ENCODE measurements around the gene DCAF11.

DCAF11 gene

DNA sequence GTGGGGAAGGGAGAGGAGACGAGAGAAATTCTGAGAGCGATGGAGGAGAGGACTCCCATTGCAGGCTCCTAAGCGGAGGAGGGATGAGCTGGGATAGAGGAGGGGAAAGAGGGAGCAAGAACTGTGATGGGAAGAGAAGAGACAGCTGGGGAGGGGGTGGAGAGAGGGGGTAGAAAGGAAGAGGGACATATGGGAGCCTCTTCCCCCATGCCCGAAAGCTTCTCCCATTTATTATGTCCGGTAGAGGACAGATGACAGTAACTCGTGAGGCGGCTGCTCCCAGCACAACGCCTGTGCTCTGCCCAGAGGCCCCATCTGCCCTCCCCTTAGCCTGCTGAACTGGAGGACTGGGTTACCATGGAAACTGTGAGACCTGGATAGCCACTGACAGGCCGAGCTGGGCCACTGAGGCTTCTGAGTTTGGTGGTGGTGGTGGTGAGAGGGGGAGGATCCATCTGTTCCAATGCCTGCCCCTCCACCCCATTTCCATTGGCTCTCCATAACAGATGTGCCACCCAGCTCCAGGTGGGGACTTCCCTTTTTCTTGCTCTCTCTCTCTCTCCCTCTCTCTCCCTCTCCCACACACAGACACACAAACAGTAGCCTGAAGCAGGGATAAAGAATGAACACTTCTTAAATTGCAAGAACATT lies 35.0 kb upstream of the DCAF11 start:
- DNase-seq = peak; percentile 100

DNA sequence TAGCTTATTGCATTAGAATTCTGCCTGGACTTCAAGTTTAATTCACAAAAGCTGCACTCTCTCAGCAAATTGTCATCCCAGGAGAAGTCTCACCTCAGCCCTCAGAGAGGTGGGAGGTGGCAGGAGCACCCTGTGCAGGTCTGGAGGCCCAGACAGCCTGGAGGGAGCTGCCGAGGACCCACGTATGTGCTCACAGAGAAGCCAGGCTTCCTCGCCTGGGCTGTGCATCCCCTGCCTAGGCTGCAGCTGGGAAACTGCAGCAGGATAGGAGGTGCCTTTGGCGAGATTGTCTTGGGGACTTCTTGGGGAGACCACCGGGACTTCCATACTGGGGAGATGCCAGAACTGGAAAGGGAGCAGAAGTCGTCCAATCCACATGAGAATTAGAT lies 34.4 kb upstream of the DCAF11 start:
- DNase-seq = no peak

DNA sequence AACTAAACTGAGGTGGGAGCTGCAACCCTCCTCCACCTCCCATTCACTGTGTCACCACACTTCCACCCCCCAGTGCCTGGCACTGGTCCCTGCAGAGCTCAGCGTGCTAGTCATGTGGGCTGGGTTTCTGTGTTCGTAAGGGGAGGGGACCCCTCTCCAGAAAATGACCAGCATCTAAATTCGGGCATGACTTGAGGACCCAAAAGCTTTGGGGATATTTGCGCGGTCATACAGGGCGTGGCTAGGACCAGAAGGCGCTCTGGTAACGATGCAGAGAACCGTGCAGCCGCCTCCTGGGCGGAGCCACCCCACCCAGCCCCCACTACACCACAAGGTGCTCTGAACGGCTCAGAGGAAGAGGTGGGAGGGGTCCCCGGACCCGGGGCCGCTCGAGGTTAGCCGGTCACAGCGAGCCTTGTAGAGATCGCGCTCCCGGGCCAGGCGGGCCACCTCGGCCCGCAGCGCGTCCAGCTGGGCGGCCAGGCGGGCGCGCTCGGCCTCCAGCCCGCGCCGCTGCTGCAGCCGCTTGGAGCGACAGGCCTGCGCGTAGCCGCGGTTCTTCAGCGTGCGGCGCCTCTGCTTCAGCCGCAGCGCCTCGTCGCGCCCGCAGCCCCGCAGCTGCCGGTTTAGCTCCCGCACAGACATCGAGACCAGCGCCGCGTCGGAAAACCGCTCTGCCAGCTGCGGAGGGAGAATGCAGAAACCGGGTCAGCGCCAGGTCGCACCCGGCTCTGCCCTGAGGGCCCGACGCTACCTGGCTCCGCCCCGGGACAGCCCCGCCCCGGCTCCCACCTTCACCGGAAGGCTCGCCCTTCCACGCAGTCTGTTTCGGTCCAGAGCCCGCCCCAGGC lies 33.5 kb upstream of the DCAF11 start:
- DNase-seq = peak; percentile 98 to 99

DNA sequence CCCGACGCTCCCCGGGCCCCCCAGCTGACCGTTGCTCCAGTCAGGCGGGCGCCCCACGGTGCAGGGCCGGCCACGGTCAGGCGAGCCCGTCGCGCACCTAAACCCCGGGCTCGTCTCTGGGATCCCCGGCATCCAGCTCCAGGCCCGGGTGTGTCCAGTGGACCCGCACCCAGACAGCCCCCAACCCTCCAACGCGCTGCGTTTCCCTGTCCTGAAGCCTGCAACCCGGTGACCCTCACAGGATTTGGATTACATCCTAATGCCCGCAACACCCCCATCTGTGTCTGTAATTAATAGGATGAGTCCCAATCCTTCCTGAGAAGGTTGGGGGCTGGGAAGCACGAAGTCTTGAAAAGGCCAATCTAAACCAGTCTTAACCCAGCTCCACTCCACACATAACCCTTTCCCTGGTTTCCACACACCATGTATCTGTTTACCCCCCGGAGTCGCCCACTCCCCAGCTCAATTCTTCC lies 32.8 kb upstream of the DCAF11 start:
- DNase-seq = peak; percentile 89 to 90

DNA sequence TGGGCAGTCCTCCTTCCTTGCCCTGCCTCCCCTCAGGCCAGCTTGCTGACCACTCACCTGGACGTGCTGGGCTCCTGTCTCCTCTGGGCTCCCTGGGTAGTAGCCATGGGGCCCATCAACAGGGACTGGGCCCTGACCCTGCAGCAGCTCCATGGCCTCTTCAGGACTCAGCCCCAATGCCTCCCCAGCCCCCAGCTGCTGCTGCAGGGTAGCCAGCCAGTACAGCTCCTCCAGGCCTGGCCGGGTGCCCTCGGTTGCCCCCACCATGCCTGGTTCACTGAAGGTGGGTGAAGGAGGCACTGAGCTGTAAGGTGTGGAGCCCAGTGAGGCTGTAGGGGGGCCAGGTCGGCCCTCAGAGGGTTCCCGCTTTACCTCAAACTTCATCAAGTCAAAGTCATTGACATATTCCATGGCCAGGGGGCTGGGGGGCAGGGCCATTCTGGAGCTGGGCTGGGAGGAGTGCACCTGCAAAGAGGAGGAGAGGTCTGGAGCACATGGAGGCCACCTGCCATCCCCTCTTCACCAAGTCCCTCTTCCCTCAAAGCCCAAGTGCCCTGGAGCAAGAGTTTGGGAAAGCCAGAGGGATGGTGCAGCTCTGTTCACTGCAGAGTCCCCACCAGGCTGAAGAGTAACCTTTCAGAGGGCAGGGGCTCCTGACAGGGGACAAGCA lies 32.0 kb upstream of the DCAF11 start:
- no peak for DNase-seq

DNA sequence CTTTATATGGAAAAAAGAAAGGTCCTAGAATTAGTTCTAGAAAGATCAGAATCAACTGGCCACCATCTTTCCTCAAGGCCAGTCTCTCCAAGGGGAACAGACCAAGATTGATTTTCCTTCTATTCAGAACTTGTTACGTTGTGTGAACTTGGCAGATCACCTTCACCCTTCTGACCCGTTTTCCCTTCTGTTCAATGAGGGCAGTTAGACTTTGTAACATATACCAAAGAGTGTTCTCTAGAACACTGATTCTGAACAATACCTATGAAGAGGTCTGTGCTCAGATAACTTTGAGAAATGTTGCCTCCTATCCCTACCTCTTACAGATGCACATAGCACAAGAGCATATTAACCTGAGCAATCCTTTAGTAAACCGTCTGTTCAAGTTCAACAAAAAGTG lies 31.1 kb upstream of the DCAF11 start:
- DNase-seq = no peak

DNA sequence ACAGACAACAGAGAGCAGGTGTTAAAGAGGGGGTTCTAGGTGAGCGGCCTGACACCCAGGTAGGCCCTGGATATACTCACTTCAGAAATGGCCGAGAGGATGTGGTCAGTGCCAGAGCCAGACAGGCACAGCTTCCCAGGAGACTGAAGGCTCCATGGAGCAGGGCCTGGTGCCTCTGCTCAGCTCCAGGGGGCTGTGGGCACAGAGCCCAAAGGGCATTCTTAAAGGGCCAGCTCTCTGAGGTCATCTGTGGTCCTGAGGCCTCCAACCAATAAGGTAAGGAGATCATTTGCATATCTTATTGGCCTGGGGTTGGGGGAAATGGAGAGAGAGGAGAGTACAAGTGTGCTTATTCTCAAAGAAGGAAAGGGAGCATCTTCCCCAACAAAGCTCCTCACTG lies 30.1 kb upstream of the DCAF11 start:
- DNase-seq = no peak

DNA sequence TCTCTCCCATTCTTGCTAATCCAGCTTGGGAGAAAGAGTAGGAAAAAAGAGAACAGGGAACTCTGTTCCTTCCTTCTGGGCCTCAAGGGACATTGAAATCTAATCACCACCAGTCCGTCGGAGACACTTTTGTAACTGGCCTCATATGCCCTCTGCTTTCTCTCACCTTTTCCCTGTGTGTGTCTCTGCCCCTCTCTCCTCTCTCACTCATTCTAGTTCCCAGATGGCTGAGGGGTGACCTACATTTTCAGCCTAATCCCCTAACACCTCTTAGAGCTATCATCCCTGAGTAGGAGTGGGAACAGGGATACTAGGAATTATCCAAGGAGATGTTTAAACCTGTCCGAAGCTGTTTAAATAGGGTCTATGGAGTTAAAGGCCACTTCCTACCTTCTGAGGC lies 29.4 kb upstream of the DCAF11 start:
- peak; percentile 93 to 97 for DNase-seq

DNA sequence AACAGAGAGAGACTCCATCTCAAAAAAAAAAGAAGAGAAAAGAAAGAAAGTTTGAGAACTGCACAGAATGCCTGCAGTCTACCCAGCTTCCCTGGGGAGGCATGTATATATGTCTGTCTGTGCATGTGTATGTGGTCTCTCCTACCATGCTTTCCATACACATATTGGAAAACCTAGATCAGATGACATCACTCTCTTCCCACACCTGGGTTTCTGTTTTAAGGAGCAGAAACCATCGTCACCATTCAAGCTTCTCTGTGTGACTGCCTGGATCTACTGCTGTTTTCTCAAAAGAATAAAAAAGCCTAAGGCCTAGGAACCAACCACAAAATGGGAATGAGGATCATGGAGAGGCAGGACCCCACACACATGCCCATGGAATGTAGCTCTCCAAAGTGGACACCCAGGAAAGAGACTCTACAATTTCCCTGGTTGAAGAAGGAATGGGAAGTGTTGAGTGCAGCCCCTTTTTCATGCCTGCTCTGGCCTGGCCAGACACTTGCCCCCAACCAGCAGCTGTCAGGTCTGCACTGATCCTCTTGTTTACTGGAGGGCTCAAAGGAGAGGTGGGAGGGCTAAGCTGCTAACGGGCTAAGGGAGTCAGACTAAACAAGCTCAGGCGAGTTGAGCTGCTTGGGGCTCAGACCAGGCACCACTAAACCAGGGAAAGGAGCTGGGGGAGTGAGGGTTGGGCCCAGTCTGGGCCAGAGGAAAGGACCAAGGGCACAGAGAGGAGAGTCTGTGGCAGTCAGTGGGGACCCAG lies 28.2 kb upstream of the DCAF11 start:
- peak; percentile 85 to 96 for DNase-seq

DNA sequence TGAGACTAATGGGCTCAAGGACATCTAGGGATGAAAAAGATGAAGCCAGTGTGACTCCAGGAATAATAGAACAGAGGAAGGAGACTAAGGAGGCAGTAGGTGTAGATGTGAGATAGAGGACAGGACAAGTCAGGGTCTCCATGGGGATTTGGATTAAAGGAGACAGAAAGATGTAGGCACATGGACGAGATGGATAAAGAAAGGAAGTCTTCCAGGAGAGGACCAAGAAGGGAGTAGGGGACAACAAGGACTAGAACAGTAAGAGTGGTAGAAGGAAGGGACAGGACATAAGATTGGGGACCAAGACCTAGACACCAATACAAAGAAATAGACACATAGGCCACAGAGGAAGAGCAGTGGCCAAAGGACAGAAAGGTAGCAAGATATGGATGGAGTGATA lies 27.6 kb upstream of the DCAF11 start:
- DNase-seq = no peak

DNA sequence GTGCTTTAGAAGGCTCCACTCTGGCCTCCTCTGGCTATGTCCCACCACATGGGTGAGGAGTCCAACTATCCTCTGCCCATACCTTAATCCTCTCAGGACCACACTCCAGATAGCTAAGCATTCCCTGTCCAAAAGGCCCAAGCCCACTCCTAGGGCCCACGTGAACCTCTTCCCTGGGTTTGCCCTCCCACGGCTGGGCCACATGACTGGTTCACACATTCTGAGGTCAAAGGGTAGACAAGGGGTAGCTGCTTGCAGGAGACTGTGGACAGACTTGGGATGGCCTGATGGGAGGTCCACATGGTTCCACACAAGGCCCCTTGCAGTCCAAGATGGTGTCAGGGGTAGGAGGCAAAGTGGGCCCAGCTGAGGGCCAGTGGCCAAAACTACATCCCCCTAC lies 26.5 kb upstream of the DCAF11 start:
- DNase-seq = no peak

DNA sequence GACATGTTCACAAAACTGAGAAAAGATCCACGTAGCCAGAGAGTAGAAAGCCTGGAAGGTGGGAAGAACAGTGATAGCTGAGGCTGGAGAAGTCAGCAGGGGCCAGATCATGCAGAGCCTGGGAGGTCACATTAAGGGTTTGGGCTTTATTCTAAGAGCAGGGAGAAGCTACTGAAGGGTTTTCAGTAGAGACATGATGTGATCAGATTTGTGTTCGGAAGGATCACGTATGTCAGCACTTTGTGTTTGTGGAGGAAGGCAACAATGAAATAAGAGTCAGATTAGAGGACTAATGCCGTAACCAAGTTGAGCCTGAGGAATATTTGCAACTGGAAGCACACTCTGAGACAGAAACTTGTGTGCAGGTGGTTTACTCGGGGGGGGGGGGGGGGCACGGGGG lies 24.7 kb upstream of the DCAF11 start:
- DNase-seq = no peak

DNA sequence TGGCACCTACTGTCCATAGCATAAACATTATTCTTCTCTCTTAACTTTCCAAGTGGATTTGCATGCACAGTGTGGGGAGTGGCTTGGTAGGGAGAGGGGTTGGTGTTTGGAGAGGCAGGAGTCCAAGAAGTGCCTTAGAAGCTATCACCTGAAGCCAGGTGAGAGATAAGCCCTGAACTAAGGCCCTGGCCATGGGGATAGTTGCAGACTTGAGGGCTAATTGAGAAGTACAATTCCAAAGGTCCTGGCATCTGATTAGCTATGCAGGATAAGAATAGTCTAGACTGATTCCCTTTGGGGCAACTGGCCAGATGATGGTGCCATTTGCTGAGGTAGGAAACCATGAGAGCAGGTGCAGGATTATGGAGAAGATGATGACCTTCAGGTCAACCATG lies 22.5 kb upstream of the DCAF11 start:
- no peak for DNase-seq

DNA sequence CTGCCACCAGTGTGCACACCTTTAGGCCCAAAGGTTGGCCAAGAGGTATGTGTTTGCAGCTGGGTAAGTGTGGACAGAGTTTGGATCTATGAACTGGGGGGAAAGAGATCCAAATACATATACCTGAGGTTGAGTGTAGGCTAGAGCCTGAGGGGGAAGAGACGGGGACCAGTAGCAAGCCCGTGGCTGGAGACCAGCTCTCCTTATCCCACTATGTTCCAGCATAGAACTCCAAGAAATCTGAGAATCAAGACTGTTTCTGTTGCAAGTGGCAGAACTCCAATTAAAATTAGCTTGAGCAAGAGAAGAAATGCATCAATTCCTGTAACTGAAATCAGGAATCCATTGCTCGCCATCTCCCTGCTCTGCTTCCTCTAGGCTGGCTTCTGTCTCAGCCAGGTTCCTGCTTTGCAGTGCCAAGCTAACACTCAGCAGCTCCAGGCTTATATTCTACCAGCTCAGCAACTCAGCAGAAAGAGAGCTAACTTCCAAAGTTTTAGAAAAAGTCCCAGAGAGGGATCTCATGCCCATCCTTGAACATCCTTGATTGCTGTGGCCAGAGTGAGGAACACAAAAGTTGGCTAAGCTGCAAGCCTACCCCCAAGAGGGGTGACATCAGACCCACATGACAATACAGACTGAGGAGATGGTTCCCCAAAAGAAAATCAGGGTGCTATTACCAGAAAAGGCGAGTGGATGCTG lies 21.9 kb upstream of the DCAF11 start:
- no peak for DNase-seq

DNA sequence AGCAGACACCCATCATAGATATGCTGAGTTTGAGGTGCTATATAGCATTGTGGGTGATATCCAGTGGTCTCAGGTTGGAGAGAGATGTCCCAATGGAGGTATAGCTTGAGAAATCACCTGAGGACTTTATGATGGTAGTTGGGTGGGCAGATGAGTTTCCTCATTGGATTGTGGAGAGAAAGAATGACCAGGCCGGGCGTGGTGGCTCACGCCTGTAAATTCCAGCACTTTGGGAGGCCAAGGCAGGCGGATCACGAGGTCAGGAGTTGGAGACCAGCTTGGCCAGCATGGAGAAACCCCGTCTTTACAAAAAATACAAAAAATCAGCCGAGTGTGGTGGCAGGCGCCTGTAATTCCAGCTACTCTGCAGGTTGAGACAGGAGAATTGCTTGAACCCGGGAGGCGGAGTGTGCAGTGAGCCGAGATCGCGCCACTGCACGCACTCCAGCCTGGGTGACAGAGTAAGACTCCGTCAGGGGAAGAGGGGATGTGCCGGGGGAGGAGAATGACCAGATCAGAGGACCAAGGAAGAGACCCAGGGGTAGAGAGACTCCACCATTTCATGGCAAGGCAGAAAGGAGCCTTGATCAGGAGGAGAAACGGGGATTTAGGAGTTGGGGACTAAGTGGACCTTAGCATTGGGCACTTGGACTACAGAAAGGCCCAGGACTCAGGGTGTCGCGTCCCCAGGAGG lies 21.2 kb upstream of the DCAF11 start:
- no peak for DNase-seq

DNA sequence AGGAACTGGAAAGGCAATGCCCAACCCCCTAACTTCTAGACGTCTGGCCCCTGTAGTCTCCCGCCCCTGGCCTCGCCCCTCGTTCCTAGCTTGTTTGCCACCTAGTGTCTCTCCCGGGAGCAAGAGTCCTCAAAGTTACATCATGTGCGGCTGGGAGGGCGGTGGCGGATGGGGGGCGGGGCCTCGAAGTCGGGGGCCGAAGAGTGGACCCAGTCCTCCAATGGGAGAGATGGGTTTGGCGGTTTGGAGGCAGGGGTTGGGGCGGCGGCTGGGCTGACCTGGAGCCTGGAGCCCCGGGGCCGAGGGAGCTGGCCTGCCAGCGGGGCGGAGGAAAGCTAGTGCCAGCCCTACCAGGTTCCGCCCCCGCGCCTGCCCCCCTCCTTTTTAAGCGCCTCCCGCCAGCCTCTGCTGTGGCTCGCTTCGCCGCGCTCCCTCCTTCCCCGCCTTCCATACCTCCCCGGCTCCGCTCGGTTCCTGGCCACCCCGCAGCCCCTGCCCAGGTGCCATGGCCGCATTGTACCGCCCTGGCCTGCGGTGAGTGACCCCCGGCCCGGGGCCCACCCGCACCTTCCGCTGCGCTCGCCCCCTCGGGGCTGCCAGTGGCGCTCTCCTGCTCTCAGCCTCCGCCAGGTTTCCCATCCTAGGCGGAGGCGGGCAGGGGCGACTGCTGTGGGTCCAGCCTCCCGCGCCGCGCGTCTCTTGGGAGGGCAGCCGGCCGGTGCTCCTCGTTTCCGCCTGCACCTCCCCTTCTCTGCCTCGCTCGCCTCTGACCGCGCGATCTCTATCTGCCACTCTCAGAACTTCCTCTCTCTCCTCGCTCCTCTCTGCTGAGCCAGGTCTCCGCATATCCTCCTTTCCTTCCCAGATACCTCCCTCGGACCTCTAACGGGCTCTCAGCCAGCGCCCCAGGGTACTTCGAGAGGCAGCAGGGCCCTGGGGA lies 20.4 kb upstream of the DCAF11 start, which contains the start of gene PCK2:
Gene PCK2 (plus strand): TSS at position 411 of the 940 bp plus-strand sequence. CDS start 95 bp downstream, at position 506.
- DNase-seq = peak; percentile 95 to 98

DNA sequence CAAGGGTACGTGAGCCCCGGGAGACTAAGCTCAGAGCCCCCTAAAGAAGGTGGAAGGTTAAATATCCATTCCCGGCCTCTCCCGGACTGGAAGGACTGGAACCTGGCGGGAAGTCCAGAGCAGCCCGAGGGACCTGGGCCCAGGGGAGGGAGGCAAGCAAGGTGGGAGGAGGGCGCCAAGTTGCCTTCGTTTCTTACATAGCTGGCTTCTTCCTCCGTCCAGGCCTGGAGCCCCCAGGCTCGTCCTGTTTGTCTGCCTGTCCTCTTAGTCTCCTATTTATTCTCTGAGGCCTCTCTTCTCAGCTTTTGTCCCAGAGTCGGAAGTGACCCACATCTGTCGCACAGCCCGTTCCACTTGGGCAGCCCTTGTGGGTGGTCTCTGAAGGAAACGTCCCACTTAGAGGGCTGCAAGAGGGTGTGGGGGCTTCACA lies 19.7 kb upstream of the DCAF11 start:
- DNase-seq = peak in 1 of 2 experiments; percentile 63

DNA sequence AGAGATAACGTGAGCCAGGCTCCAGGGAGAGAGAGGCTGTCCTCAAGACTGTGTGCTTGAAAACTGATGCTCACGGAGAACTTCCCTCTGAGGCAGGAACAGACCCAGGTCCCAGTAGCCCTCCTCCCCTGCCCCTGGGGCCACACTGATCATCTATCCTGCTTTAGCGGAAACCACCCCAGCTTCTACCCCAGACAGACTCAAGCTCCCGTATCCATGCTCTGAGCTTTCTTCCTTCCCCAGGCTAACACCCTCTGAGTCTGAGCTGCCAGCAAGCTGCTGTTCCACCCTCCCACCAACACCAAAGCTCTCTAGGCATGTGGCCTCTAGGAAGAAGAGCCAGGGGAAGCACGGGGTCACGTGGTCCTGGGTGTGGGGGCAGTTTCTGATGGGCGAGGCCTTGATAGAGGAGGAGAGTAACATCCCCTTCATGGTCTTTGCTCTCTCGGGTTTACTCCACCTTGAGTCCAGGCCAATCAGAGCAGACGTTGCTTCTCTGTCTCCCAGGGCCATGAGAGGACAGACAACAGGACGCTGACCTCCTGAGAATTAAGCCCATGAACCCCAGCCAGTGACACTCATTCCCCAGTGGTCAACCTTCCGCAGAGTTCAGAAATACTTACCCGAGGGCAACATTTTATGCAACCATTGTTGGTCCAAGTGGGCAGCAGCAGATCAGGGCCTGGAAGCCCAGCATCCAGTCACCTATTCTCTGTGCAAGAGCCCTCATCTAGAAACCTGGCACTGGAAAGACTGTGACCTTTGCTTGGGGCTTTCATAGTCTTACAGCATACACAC lies 19.1 kb upstream of the DCAF11 start:
- DNase-seq = peak in 1 of 2 experiments; percentile 51

DNA sequence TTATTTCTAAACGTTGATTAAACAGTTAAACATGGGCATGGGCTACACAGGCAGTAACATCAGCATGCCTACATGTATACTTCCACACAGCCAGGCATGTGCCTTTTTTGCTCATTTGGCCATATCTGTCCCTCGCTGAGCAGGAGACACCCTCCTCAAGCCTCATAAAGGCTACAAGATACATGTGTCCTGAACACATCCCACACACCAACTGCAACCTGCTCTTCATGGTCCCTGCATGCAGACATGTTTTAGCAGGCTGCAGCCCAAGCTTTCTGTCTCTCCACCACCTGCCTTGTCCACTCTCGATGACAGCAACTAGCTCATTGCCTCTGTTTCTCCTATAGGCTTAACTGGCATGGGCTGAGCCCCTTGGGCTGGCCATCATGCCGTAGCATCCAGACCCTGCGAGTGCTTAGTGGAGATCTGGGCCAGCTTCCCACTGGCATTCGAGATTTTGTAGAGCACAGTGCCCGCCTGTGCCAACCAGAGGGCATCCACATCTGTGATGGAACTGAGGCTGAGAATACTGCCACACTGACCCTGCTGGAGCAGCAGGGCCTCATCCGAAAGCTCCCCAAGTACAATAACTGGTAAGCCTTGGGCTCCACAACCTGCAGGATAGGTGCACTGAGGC lies 17.9 kb upstream of the DCAF11 start:
- no peak for DNase-seq

Data from NCI-H524 (cell line).